Stimulated activated CD4-positive, alpha-beta T cell treated with anti-CD3 and anti-CD28 coated beads, Interleukin-4, amount 100 ng/mL, for 4 hours (primary cell): ENCODE measurements around the gene SENP3.
A peak's percentile ranks its signal among the peaks of the same experiment; 100 is the strongest.

Source experiments
- DNase-seq, 2 experiments: peaks; one replicate each; pipeline ENCODE4 v3.0.0-alpha.2; 2020

The SENP3 gene

DNA sequence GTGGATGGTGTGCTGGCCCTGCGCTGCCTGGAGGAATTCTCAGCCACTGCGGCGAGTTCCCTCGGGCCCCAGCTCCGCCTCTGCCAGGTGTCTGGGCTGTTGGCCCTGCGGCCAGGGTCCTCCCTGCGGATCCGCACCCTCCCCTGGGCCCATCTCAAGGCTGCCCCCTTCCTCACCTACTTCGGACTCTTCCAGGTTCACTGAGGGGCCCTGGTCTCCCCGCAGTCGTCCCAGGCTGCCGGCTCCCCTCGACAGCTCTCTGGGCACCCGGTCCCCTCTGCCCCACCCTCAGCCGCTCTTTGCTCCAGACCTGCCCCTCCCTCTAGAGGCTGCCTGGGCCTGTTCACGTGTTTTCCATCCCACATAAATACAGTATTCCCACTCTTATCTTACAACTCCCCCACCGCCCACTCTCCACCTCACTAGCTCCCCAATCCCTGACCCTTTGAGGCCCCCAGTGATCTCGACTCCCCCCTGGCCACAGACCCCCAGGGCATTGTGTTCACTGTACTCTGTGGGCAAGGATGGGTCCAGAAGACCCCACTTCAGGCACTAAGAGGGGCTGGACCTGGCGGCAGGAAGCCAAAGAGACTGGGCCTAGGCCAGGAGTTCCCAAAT lies 4.5 kb upstream of the SENP3 start:
- DNase-seq = no peak

DNA sequence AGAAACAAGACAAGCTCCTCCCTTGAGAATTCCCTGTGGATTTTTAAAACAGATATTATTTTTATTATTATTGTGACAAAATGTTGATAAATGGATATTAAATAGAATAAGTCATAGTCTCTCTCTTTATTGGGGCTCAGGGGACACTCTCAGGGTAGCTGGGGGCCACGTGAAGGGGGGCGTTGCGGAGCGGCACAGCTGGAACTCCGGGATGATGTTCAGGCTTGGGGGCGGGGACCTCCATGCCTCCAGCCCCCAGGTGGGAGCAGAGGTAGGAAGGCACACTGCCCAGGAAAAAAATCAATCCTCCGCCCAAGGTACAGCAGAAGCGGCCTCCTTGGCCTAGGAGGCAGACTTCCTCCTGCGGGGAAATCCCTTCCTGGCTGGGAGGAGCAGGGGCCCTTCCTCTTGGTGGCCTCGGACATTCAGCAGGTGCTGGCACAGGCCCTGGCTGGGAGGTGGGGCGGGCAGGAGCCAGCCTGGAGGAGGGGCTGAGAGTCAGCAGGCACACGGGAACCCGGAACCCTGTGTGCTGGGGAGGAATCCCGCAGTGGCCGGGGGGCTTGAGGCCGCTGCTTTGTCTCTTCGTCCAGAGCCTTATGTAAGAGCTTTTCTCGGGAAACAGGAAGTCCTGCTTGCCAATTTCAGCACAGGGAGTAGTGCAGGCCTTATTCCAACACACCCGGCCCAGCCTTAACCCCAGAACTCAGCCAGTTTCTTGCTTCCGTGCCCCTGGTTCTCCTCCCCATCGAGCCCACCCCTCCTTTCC lies 3.8 kb upstream of the SENP3 start:
- DNase-seq = no peak

GRCh38 chr17:7558544-7559319 lies 3.0 kb upstream of the SENP3 start, which contains the start of gene TNFSF13:
Gene TNFSF13 (plus strand): TSS chr17:7558750. CDS start chr17:7559040, 290 bp downstream.
- no peak for DNase-seq

DNA sequence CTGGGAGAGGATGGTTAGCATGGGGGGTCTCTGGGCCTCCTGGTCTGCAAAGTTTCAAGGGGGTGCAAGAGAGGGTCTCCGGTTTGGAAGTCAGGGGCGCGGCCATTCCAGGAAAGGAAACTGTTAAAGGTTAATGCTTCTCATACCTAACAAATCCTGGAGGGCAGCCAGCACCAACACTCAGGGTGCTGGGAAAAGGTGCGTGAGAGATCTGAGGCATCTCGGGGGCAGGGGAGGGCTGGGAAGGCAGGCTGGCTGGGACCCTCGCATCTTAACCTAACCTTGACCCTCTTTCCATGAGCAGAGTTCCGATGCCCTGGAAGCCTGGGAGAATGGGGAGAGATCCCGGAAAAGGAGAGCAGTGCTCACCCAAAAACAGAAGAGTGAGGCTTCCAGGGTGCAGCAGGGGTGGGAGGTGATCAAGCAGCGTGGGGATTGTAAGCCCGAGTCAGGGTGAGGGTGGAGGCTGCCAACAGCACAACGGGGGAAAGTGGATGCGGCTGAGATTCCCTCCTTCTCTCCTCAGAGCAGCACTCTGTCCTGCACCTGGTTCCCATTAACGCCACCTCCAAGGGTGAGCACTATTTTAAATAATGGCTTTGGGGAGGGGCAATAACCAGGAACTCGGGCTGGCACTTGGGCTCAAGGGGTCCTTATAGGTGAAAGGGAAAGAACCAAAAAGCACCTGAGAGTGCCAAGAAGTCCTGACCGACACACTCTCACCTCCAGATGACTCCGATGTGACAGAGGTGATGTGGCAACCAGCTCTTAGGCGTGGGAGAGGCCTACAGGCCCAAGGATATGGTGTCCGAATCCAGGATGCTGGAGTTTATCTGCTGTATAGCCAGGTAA lies 2.2 kb upstream of the SENP3 start:
- DNase-seq = no peak

DNA sequence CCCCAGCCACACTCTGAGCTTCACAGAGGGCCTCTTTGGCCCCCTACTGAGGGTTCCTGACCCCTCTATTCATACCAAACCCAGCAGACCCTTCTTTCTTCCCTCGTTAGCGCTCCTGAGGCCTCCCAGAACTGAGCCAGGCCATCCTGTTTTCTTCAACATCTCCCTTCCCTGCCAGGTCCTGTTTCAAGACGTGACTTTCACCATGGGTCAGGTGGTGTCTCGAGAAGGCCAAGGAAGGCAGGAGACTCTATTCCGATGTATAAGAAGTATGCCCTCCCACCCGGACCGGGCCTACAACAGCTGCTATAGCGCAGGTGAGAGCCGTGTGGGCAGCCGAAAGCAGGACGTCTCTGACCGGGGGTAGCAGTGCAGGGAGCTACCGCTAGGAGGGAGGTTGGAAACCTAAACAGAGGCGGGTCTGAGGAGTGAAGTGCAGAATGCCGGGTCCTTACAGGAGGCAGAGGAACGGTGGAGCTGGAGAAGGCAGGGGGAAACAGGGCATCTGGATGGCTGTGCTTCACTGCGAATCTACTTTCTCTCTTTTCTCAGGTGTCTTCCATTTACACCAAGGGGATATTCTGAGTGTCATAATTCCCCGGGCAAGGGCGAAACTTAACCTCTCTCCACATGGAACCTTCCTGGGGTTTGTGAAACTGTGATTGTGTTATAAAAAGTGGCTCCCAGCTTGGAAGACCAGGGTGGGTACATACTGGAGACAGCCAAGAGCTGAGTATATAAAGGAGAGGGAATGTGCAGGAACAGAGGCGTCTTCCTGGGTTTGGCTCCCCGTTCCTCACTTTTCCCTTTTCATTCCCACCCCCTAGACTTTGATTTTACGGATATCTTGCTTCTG lies 1.3 kb upstream of the SENP3 start:
- peak; percentile 42 to 54 for DNase-seq

- peak; percentile 82 to 84 for DNase-seq
Observed at GRCh38 chr17:7561028-7561575, 617 bp upstream of the SENP3 start.

GRCh38 chr17:7562208-7562605 lies 488 bp downstream of the SENP3 start:
- DNase-seq = no peak

- DNase-seq = no peak
Observed at GRCh38 chr17:7563115-7563869, 1.6 kb downstream of the SENP3 start.

GRCh38 chr17:7569571-7569970 lies 7.9 kb downstream of the SENP3 start:
- DNase-seq = no peak

DNA sequence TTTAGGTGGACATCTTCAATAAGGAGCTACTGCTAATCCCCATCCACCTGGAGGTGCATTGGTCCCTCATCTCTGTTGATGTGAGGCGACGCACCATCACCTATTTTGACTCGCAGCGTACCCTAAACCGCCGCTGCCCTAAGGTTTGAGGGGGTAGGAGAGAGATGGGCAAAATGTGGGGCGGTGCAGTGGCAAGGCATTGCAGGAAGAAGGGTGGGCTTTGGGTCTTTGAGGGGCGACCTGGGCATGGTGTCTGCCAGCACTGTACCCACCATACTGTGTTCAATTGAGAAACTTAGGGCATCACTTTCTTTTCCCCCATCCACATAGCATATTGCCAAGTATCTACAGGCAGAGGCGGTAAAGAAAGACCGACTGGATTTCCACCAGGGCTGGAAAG lies 8.6 kb downstream of the SENP3 start:
- DNase-seq = no peak

DNA sequence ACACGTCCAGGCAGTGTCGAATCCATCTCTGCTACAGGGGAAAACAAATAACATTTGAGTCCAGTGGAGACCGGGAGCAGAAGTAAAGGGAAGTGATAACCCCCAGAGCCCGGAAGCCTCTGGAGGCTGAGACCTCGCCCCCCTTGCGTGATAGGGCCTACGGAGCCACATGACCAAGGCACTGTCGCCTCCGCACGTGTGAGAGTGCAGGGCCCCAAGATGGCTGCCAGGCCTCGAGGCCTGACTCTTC lies 10.5 kb downstream of the SENP3 start:
- no peak for DNase-seq

- DNase-seq = peak; percentile 99 to 100
Observed at GRCh38 chr17:7572588-7573323, 11.0 kb downstream of the SENP3 start.

DNA sequence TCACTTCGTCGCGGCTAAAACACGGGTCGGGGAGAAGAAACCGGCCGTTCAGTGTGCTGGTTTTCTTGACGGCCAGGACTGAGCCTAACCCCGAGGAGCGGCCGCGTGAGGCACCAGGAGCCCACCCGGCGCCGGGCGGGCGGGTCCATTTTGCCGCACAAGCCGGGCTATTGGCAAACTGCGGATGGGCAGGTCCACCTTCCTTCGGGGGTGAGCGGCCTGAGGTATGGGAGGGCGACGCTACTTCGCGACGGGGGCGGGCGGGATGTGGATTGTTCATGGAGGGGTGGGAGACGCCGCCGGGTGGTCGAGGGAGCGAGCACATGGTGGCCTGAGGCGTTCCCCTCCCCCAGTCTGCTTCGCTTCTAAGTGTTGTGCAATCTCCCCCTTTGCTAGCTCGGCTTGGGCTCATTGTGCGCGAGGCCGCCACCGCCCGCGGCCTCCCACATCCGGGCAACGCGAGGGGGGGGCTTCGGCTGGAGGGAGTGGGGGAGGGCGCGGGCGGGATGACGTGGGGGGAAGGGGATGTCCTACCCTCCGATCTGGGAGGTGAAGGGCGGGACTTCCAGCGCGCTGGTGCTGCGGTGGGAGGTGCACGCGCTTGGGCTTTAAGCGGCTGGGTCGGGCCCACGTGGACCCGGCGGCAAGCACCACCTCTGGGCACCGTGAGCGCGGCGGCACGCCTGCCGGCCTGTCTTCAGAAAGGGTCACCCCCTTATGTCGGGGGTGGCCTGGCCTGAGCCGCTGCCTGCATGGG lies 11.8 kb downstream of the SENP3 start:
- peak; percentile 90 to 92 for DNase-seq

DNA sequence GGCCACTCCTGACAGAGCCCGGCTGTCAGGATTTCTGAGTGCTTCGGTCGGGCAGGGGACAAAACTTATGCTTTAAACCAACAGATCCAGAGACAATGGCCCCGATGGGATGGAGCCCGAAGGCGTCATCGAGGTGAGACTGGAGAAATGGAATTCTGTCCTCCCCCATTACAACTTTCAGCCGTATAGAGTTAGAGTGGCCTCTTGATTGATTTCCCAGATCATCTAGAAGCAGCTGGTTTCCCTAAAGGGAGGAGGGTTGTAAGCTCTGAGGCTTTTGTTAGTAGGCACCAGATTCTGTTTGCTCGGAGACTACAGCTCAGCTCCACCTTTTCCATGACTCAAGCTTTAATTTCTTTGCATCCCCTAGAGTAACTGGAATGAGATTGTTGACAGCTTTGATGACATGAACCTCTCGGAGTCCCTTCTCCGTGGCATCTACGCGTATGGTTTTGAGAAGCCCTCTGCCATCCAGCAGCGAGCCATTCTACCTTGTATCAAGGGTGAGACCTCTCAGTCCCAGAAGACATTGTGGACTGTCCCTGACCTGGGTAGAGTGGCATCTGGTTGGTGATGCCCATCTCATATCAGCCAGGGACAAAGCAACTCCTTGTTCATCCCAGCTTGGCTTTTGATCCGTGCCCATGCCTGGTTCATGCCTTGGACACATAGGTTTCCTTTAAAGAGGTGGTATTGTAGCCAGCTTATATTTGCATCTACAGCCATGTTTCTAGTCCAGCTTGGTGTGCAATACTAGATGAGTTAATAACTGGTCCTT lies 12.6 kb downstream of the SENP3 start:
- DNase-seq = no peak

DNA sequence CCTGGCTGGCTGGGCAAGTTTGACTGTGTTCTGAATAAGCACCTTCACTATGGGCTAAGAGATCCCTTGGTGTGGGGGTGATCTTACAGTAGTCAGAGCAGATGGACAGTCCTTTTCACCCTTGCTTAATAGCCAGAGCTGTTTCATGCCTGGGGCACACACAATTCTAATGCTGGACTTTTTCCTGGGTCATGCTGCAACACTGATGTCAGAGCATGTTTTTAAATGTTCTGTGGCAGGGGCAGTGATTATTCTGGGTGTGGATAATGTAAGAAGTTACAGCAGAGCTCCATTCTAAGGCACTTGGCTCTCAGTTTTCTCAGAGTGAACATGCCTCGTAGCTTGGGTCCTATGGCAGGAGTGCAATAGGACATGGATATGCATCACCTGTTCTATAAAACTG lies 13.8 kb downstream of the SENP3 start:
- no peak for DNase-seq

GRCh38 chr17:7575959-7576358 lies 14.2 kb downstream of the SENP3 start:
- DNase-seq = no peak

GRCh38 chr17:7576432-7576937 lies 14.8 kb downstream of the SENP3 start:
- no peak for DNase-seq
